OCI-LY3 (cell line): ENCODE results near the gene AP1S3.

Experiments
- EZH2phosphoT487 ChIP-seq: fragments of 200-600 bp; shearing (Covaris generic); IDR thresholded peaks from 2 replicates; pipeline ENCODE4 v1.6.1; 2018; ENCODE audit warnings: antibody characterized with exemption, mixed run types, low read depth
- TF ChIP-seq, protein P1 (sequence below): fragments of 200-600, 300-600 bp; sonication (generic); IDR thresholded peaks from 2 replicates; pipeline ENCODE4 v1.5.1; 2014; ENCODE audit warnings: antibody characterized with exemption, low read length, low read depth

- TF ChIP-seq, protein P1, sequence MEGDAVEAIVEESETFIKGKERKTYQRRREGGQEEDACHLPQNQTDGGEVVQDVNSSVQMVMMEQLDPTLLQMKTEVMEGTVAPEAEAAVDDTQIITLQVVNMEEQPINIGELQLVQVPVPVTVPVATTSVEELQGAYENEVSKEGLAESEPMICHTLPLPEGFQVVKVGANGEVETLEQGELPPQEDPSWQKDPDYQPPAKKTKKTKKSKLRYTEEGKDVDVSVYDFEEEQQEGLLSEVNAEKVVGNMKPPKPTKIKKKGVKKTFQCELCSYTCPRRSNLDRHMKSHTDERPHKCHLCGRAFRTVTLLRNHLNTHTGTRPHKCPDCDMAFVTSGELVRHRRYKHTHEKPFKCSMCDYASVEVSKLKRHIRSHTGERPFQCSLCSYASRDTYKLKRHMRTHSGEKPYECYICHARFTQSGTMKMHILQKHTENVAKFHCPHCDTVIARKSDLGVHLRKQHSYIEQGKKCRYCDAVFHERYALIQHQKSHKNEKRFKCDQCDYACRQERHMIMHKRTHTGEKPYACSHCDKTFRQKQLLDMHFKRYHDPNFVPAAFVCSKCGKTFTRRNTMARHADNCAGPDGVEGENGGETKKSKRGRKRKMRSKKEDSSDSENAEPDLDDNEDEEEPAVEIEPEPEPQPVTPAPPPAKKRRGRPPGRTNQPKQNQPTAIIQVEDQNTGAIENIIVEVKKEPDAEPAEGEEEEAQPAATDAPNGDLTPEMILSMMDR: no peak
- no peak for TF ChIP-seq EZH2phosphoT487
Observed at GRCh38 chr2:223852281-223852795, 15.0 kb upstream of the AP1S3 start.
